Fibroblast of the aortic adventitia (primary cell): ENCODE measurements around the gene TRHDE. TPM values are rescaled to one million over a fixed set of nuclear protein-coding genes. Genes with fewer than 3 reads are reported as not detected.

Source experiments
- DNase-seq: peaks from one replicate; pipeline ENCODE4 v3.0.0-alpha.2; 2010; ENCODE audit warnings: low read depth
- H3K4me3 ChIP-seq: 2 replicates; pipeline ENCODE4 v1.5.1; 2011; ENCODE audit warnings: low read depth, mild to moderate bottlenecking, control low read depth, low read length, moderate library complexity
- CTCF ChIP-seq: IDR thresholded peaks from 2 replicates; pipeline ENCODE4 v1.5.1; 2011; ENCODE audit warnings: mild to moderate bottlenecking, low read length, control low read depth, inconsistent platforms; ENCODE audit not compliant: insufficient read depth
- total RNA-seq: library from RNA; depleted of rRNA; stranded (reverse); fragments of >200 nt; gene quantifications from 2 replicates; pipeline ENCODE4 v1.2.3, GENCODE V29; 2012; ENCODE audit warnings: low replicate concordance

The TRHDE gene
- total RNA-seq, 1 donor = 10.0 TPM

- no peak for DNase-seq
- no peak for TF ChIP-seq CTCF
- no peak overlapping the region for H3K4me3 ChIP-seq
These were observed 192.3 kb downstream of the TRHDE start for GRCh38 chr12:72464471-72464870.

GRCh38 chr12:72465155-72465554 is 193.0 kb downstream of the TRHDE start:
- no peak overlapping the region for H3K4me3 ChIP-seq
- TF ChIP-seq CTCF = no peak
- no peak for DNase-seq

GRCh38 chr12:72465940-72466630 is 193.9 kb downstream of the TRHDE start:
- no peak for DNase-seq
- no peak for TF ChIP-seq CTCF
- H3K4me3 ChIP-seq = no peak overlapping the region

GRCh38 chr12:72467985-72468384 is 195.8 kb downstream of the TRHDE start:
- H3K4me3 ChIP-seq = no peak overlapping the region
- no peak for TF ChIP-seq CTCF
- no peak for DNase-seq

- DNase-seq = no peak
- no peak overlapping the region for H3K4me3 ChIP-seq
- TF ChIP-seq CTCF = no peak
These were observed 196.3 kb downstream of the TRHDE start for GRCh38 chr12:72468505-72468904.

- H3K4me3 ChIP-seq = no peak overlapping the region
- no peak for TF ChIP-seq CTCF
- DNase-seq = no peak
These were observed 199.6 kb downstream of the TRHDE start for GRCh38 chr12:72471806-72472205.

GRCh38 chr12:72472350-72472749 is 200.2 kb downstream of the TRHDE start:
- DNase-seq = no peak
- TF ChIP-seq CTCF = no peak
- no peak overlapping the region for H3K4me3 ChIP-seq
